NCI-H345 (cell line): ENCODE results near the gene PDP2.
A peak's percentile ranks its signal among the peaks of the same experiment; 100 is the strongest.
"Not testable (repeated sequence)": the region's sequence is repeated elsewhere in the genome, so short reads cannot be mapped to it uniquely, and the experiment has no call there.

Source experiments
- DNase-seq: peaks from one replicate; lab custom pipeline; 2025; lab: John Stamatoyannopoulos, UW

Gene PDP2

DNA sequence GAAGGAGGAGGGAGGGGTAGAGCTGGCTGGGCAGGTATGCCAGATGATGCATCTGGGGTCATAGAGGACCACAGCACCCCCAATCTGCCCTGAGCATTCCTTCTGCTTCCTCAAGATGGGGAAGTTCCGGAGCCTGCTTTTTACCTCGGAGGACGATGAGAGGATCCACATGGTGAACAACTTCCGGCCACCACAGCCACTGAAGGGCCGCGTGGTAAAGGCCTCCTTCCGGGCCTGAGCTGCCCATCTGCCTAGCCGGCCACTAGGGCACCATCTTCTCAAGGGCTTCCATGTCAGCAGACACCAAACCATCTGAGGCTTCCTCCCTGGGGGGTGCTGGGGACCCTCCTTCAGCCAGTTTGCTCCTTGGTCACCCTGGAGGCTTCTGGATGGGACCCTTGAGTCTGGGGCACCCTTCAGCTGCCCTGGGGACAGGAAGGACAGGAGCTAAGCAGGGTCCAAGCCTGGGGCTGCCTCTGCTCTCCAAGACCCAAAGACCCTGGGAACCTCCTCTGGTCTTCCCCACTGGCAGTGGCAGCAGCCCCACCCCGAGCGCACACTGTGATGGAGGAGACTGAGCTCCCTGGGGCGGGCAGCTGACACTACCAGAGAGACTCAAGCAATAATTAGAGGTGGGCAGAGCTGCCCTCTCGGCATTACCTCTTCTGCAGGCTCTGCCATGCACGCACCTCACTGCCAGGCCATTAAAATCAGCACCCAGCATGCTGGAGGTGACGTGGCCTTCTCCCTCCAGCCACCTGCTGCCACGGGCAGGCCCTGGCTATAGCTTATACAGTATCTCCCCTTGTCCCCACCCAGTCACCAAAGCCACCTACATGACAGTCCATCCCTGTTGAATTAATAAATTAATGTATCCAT is 26.8 kb upstream of the PDP2 start:
- no peak for DNase-seq

DNA sequence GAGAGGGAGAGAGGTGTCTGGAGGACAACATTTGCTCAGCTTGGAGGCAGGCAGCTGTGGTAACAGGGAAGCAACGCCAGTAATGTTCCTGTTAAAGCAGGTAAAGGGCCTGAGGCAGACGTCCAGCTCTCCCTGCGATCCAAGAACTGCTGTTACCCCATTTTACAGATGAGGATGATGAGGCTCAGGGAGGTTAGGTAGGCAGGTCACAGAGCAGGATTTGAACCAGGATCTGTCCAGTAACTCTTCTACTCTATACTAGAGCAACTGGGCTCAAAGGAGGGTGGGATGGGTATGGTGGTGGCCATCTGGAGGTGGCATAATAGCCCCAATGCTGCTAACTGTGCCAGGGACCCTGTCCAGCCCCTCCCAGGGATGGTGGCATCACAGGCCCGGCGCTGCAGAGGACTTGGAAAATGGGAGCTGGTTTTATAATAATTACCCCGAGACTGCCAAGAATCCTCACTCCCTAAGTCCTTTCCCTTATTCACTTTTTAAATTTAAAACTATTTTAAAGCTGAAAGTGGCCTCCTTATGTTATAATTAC is 24.1 kb upstream of the PDP2 start:
- DNase-seq, result no peak

DNA sequence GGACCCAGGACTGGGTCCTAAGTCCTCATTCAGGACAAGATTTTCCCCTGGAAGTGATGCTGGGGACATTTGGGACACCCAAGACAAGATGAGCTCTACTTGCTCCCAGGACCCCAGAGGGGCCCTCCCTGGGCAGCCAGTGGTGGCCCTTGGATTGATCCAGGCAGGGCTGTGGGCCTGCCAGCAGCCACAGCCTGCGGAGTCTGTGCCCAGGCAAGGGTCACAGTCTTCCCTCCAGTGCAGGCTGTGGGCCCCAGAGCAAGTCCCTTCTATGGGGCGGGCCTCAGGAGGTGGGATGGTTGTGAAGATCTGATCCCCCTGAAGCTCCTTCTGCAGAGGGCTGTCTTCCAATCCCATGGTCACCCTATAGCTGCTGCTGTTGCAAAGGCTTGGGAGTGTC is 23.5 kb upstream of the PDP2 start:
- DNase-seq, result no peak

DNA sequence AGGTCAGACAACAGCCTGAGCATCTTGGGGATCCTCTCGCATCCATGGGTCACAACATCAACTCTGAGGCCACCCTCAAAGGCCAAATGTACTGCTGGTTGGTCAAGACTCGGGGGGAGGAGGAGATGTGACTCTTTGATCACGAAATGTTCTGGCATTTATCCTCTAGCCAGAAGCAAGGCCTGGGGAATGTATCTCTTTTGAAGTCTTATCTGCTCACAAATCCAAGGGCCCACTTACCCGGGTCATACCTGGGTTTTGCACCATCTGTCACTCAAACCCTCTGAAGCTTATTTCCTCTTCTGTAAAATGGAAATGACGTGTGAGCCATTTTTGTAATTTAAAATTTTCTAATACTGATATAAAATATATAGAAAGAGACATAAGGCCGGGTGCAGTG is 22.9 kb upstream of the PDP2 start:
- DNase-seq, result no peak

DNA sequence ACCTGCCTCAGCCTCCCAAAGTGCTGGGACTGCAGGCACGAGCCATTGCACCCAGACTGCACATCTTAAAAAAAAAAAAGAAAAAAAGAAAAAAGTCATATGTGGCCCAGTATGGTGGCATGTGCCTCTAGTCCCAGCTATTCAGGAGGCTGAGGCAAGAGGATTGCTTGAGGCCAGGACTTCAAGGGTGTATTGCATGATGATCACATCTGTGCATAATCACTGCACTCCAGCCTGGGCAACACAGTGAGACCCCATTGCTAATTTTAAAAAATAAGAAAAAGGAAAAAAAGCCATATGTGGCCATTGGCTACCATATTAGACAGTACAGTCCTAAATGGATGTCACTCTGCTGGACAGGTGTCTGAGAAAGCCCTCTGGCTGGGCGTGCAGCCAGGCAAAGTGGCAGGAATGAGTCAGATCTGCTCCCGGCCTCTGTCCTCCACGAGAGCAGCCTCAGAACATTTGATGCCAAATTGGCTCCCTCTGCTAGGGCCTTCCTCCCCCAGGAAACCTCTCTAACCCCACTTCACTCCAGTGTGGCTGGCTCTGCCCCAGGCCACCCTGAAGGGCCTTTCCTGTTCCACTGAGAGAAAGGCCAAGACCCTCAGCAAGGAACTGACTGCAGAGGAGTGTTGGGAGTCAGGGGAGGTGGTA is 21.4 kb upstream of the PDP2 start:
- DNase-seq, result no peak

DNA sequence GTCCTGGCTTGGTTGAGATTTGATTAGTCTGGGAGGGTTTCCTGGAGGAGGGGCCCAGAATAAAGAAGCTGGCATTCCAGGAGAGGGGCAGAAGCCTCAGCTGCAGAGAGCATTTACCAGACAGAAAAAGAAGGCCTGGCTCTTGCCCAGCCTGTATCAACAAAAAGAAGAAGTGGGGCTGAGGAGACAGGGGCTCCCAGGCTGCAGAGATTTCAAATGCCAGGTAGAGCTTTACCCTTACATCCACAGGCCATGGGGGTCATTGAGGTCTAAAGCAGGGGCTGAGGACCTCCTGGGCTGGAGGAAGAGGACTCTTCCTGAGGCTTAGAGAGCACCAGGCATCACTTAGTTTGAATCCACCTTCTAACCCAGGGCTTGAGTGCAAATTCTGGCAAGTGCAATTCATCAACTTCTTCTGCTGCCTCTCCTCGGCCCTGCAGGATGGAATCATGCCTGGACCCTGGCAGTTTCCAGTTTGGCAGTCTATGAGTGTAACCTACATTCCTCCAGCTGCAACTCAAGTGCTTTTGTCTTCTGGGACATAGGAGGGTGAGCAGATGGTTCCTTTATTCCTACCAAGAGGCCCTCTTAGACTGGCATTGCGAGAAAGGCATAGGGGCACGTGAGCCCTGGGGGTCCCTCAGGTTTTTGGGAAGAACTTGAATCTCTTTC is 20.8 kb upstream of the PDP2 start:
- DNase-seq, result no peak

DNA sequence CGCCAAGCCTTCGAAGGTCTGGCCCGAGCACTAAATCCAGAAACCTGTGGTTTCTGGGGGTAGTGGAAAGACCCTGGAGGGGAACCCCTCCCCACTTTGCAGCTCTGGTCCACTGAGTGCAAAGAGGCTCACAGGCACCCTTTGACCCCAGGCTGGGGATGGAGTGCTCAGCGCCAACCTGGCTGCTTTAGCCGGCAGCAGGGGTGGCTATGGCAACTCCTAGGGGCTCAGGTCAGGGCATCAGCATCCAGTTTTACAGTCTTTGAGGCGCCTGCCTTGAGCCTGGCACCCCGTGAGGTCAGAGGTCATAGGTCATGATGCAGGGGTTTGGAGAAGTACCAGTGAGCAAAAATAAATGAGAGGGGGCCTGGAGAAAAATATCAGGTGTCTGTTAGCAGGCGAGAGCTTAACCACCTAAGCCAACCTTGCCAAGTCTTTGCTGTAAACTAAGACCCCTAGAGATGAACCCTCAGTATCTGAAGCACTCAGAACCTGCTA is 18.2 kb upstream of the PDP2 start:
- no peak for DNase-seq

DNA sequence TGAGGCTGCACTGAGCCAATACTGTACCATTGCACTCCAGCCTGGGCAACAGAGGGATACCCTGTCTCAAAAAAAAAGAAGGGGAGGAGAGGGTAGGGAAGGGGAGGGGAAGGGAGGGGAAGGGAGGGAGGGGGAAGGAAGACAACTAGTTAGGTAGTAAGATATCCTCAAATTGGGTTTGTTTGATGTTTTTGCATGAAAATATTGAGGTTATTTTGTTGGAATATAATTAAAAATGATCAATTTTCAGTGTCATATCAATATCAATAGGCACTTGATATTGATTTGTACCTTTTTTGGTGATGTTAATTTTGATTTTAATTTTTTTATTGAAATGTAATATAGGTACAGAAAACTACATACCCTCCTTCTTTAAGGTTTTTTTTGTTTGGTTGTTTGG is 16.6 kb upstream of the PDP2 start:
- no peak for DNase-seq

DNA sequence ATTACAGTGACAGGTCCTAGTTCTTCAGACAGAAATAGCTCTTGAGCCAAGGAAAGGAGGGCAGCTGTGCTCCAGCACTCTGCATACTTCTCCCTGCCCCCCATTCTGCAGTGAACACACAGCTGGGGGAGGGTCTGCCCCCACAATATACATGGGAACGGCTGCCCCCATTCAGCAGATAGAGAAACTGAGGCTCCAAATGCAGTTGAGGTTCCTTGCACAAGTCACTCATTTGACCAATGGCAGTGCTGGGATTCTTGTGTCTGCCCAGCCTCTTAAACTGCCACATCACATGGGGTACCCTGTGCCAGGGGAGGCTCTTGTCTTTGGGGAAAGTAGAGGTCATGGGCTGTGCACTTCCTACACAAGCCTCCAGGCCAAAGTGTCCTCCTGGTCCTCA is 10.9 kb upstream of the PDP2 start:
- no peak for DNase-seq

DNA sequence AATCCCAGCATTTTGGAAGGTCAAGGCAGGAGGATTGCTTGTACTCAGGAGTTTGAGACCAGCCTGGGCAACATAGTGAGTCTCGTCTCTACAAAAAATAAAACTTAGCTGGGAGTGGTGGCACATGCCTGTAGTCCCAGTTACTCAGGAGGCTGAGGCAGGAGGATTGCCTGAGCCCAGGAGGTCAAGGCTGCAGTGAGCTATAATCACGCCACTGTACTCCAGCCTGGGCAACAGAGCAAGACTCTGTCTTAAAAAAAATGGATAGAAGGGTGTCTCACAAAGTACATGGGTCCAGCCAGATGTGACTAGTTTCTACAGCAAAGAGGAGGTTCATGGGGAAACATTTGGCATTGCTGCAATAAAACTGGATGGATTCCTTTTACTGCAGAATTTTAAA is 9.0 kb upstream of the PDP2 start:
- DNase-seq, result not testable (repeated sequence)

DNA sequence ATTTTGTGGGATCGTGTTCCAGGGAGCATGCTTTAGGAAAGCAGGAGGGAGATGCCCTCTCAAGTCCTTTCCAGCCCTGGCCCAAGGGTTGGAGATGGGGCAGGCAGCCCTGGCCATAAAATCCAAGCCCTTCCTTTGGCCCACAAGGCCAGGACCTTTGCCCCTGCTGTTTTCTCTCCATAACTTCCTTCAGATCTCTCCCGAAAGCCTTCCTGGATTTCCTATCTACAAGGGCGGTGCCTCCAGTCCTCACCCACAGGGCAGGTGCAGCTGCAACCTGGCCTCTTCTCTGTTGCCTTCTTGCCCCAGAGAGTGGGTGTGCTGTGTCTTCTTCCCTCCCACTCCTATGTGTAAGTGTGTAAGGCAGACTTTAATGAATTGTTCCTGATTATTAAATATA is 8.5 kb upstream of the PDP2 start:
- DNase-seq, result no peak

DNA sequence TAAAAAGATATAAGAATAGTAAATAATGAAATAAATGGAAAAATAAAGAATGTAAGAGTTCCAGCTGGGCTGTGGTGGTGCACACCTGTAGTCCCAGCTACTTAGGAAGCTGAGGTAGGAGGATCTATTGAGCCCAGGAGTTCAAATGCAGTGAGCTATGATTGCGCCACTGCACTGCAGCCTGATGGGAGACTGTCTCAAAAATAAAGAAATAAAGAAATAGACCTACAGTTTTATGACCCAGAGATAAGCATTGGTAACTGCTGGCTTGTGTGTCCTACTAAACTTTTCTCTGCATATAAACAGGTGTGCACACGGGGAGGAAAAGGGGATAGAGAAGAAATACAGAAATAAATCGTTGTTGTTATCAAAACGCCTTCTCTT is 7.8 kb upstream of the PDP2 start:
- DNase-seq, result no peak

DNA sequence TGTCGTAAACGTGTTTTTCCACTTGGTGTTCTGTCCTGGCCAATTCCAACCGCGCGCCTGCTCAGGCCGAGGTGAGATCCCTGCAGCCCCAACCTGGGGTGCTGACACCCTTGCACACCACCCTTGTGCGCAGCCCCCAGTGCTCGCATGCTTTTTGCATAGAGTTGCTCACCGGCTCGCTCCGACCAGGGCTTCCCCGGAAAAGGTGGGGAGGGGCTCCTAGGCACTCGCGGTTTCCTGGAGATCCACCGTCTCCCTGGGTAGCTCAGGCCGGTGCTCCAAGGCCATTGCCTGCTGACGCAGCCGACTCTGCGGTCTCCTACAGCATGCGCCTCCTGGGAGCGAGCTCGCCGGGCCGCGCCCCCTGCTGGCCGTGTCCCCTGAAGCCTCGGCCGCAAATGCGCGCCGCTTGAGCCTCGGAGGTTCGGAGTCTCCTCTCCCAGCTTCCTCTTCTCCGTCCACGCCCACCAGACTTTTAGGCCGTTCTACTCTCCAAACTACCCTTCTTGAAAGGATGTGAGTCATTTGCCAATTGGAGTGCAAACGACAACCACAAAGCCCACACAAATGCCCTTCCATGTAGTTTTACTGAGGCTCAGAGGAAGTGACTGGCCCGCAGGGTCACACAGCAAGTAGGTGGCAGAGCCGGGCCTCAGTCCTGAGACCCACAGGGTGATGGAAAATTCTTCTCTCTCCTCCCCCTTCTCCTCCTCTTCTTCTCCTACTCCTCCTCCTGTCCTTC is 7.2 kb upstream of the PDP2 start:
- peak; percentile 71 for DNase-seq

DNA sequence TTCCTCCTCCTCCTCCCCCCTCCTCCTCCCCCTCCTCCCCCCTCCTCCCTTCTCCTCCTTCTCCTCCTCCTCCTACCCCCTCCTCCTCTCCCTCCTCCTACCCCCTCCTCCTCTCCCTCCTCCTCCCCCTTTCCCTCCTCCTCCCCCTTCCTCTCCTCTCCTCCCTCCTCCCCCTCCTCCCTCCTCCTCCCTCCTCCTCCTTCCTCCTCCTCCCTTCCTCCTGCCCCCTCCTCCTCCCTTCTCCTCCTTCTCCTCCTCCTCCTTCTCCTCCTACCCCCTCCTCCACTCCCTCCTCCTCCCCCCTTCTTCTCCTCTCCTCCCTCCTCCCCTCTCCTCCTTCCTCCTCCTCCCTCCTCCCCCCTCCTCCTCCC is 6.6 kb upstream of the PDP2 start:
- no peak for DNase-seq

DNA sequence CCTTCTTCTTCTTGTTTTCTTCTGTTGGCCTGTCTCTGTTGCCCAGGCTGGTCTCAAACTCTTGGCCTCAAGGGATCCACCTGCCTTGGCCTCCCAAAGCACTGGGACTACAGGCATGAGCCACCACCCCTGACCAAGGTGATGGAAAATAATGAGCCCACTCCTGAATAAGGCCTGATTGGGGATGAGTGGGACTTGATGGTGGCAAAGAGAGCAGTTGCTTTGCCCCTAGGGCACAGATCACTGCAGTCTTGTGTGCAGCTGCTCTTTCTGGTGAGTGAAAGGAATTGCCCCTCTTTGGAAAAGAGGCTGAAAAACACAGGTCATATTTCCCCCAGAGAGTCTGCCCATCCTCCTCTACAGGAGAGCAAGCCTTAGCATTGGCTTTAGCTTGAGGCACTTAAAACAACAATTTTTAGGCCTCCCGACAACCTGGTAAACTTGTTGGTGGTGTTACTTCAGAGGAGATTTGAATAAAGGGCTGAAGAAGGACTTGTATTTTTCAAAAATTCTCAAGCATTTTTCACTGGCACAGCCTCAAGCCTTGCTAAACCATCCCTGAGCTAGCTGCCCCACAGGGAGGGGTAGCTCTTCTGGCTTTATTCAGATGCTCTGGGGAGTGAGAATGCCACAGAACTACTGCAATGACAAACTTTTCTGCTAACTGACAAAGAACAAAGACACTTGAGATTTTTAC is 6.1 kb upstream of the PDP2 start:
- DNase-seq, result no peak

DNA sequence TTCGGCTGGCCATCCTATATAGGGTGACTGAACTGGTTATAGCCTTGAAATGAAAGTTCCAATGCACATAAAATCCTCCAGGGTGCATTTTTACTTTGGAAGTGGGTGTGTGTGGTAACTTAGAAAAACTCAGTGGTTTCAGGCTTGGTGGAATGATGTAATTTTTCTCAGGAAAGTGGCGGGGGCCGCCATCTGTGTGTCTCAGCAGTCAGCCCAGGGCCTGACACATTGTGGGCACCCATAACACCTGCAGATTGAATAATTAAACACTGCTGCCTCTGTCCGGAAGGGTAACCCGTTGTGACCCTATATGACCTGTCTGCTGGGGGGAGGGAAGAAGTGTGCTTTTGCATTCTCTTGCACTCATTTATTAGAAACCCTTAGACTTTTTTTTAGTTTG is 2.2 kb upstream of the PDP2 start:
- no peak for DNase-seq

DNA sequence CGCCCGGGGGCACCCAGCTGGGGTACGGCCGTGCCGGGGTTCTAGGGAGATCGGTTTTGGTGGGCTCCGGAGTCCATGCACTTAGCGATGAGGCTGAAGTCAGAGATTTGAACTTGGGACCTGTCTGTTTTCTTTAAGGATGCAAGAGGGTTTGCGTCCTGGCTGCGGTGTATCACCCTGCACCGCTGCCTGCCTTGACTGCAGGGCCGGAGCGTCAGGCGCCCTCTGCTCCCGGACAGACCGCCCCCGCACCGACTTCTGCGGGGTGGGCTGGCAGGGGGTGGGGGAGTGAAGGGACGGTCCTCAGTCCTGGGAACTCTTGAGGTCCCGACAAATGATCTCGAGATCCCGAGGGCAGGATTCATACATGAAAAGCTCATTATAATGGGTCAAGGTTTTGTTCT is 701 bp downstream of the PDP2 start:
- DNase-seq, result no peak

DNA sequence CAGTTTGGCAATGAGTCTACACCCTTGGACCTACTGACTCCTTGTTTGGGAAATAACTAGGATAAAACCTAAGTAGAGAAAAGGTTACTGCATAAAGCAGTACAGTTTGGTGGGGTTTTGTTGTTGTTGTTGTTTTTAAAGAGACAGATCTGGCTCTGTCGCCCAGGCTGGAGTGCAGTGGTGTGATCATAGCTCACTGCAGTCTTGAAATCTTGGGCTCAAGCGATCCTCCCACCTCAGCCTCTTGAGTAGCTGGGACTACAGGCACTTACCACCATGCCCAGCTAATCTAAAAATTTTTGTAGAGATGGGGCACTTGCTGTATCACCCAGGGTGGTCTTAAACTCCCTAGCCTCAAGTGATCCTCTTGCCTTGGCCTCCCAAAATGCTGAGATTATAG is 1.2 kb downstream of the PDP2 start:
- no peak for DNase-seq

DNA sequence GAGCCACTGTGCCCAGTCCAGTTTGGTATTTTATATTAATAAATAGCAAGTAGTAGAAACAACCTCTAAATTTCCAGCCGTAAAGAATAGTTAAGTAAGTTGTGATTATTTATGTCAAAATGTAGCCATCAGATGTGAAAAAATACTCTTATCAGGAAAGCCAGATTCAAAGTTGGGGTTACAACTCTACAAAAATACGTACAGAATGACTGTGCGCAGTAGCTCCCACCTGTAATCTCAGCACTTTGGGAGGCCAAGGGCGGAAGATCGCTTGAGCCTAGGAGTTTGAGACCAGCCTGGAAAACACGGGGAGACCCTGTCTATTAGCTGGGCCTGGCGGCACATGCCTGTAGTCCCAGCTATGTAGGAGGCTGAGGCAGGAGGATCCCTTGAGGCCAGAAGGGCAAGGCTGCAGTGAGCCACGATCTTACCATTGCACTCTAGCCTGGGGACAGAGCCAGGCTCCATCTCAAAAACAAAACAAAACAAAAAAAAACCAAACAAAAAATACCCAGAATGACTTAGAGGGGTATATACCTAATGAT is 1.7 kb downstream of the PDP2 start:
- no peak for DNase-seq

DNA sequence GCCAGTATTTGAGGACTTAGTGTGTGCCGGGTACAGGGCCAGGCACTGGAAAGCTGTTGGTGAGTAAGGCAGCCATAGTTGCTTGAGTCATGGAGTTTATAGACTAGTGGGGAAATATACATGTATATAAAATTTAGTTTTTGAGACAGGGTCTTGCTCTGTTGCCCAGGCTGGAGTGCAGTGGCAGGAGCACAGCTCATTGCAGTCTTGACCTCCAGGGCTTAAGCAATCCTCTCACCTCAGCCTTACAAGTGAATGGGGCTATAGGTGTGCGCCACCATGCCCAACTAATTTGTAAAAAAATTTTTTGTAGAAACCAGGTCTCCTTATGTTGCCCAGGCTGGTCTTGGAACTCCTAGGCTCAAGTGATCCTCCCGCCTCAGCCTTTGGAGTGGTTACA is 2.4 kb downstream of the PDP2 start:
- no peak for DNase-seq

DNA sequence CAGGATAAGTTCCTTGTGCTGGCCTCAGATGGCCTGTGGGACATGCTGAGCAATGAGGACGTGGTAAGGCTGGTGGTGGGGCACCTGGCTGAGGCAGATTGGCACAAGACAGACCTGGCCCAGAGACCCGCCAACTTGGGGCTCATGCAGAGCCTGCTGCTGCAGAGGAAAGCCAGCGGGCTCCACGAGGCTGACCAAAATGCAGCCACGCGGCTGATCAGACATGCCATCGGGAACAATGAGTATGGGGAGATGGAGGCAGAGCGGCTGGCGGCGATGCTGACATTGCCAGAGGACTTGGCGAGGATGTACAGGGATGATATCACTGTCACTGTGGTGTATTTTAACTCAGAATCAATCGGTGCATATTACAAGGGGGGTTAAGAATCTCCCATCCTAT is 5.2 kb downstream of the PDP2 start:
- no peak for DNase-seq
